GM12873 (cell line): Measurements from ENCODE around the gene SMG7.

Source experiments
- TF ChIP-seq, protein P1 (sequence below): IDR thresholded peaks from 2 replicates; pipeline ENCODE4 v1.5.1; 2012; ENCODE audit warnings: low read depth, mild to moderate bottlenecking, moderate library complexity, low read length, control low read depth; ENCODE audit not compliant: insufficient read depth; ENCODE audit errors: missing control alignments

The SMG7 gene

DNA sequence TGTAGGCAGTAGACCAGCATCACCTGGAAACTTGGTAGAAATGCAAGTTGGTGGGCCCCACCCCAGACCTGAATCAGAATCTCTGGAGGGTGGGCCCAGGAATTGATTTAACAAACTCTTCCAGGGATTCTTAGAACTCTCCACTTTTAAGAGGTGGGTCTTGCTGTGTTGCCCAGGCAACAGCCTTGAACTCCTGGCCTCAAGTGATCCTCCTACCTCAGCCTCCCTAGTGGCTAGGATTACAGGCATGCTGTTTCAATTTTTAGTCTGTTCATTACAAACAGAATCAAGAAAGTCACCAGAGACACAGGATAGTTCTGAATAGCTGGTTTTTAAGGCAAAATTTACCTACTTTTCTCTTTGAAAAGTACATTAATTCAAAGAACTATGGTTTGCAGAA is 86.8 kb downstream of the SMG7 start:
- TF ChIP-seq, protein P1, sequence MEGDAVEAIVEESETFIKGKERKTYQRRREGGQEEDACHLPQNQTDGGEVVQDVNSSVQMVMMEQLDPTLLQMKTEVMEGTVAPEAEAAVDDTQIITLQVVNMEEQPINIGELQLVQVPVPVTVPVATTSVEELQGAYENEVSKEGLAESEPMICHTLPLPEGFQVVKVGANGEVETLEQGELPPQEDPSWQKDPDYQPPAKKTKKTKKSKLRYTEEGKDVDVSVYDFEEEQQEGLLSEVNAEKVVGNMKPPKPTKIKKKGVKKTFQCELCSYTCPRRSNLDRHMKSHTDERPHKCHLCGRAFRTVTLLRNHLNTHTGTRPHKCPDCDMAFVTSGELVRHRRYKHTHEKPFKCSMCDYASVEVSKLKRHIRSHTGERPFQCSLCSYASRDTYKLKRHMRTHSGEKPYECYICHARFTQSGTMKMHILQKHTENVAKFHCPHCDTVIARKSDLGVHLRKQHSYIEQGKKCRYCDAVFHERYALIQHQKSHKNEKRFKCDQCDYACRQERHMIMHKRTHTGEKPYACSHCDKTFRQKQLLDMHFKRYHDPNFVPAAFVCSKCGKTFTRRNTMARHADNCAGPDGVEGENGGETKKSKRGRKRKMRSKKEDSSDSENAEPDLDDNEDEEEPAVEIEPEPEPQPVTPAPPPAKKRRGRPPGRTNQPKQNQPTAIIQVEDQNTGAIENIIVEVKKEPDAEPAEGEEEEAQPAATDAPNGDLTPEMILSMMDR = no peak

DNA sequence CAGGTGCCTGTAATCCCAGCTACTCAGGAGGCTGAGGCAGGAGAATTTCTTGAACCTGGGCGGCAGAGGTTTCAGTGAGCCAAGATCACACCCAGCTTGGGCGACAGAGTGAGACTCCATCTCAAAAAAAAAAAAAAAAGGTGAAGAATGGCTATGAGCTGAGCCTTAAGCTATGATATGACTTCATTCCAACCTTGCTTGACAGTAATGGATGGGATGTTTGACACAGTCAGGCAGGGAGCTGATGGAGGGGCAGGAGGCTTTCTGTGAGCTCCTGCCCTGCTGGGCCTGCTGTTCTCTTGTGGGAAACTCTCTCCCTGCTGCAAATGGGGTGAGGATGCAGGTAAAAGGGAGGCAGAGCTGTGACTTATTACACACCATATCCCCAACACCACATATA is 90.4 kb downstream of the SMG7 start:
- TF ChIP-seq, protein P1 = no peak

DNA sequence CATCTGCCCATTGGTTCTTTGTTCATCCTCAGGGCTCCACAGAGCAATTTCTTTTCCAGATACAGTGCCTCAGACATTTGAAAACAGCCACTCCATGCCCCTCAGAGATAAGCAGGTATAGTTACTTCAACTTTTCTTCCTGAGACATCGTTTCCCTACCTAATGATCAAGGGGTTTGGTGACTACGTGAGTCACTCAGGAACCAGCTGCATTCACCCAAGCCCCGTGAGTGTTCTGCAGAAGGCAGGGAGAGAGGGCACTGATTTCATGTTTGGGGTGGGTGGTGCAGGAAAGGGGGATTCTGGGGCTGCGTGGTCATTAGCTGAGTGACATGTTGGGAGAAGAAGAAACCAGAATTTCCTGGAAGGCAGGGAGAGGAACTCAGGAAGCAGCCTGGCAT is 93.0 kb downstream of the SMG7 start:
- TF ChIP-seq, protein P1 = no peak

DNA sequence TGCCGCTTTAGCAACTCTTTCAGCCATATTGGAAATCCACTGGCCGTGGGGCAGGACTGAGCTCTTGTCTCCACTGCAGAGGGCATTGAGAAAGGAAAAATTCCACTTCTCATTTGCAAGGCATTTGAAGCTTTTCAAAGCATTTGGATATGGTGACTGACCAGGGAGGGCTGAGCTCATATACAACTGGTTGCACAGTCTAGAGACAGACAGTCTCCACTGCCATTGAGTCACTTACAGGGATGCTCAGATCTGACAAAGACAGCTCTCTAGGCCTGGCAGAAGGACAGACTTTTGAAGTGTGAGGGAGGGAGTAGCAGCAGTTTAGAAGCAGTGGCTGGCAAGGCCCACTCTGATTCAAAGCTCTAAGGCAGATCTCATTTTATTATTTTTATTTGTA is 93.7 kb downstream of the SMG7 start:
- TF ChIP-seq, protein P1 = no peak

DNA sequence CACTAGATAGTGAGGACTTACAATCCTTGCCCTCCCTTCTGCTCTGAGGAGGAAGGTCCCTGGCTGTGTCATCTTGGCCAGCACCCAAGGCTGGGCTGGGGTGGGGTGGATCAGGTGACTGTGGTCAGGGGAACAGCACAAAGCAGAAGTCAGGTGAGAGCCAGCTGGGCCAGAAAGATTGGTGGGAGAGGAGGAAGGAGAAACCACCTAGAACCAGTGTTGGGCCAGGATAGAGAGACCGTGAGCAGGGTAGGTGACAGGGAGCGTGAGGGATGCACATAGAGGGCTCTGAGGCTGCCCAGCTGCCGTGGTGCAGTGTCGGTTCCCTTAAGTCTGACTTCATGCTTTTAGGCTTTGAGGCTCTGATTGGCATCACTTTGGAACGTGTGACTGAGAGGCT is 95.3 kb downstream of the SMG7 start:
- TF ChIP-seq, protein P1 = no peak

DNA sequence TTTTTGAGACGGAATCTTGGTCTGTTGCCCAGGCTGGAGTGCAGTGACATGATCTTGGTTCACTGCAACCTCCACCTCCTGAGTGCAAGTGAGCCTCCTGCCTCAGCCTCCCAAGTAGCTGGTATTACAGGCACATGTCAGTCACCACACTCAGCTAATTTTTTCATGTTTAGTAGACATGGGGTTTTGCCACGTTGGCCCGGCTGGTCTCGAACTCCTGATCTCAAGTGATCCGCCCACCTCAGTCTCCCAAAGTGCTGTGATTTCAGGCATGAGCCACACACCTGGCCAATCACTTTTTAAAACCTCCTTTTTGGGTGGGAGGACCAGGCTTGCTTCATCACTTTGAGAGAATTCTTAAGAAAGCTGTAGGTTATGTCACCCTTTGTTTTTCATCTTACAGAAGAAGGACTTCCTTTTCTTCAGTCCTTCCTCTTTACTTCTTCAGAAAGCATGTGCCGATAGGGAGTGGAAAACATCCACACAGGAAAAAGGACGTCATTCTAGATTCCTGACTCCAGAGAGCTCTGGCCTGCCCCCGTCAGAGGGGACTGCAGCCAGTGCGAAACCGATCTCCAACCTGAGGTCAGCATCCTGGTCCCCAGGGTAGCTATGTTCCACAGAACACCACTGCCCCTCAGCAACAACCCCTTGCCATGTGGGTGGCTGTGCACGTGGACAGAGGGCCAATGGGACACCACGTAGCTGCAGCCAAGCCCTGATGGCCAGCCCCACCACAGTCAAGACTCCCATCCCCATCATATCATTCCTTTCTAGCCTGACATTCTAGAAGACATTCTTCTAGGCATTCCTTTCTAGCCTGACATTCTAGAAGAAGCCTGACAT is 96.1 kb downstream of the SMG7 start:
- TF ChIP-seq, protein P1 = no peak

DNA sequence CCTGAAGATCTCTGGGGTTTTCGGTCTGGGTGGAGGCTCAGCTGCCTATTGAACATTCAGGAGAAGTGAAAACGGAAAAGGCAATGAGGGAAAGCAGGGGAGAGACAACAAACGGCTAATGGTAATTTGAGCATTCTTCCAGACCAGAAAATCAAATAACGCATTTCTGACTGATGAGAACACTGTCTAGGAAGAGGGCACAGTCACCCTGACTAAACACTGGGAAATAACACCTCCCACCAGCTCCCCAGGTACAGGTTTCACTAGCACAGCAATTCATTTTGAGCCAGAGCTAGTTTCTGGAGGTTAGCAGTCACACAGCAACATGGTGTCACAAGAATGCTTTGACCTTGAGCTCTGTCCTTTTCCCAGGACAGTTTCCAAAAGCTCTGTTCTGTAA is 96.8 kb downstream of the SMG7 start:
- TF ChIP-seq, protein P1 = no peak

DNA sequence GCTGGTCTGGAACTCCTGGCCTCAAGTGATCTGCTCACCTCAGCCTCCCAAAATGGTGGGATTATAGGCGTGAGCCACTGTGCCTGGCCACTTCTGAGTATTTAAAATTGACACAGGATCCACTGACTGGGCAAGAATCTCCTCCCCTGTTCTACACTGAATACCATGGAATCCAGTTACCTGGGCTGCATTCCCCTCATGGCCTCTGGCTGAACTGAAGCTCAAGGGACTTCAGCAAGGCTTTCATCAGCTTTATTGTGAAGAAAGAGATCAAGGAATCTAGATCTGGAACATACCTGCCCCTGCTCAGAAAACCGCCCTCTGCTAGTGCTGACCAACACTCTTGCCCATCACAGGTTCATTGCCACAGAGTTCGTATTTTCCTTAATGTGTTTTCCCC is 97.5 kb downstream of the SMG7 start:
- TF ChIP-seq, protein P1 = no peak
